GM12865 (cell line): ENCODE results near the gene DIDO1.

Experiments used
- DNase-seq: peaks from one replicate; pipeline ENCODE4 v3.0.0; 2010; ENCODE audit warnings: low read depth
- H3K4me3 ChIP-seq: 2 replicates; pipeline ENCODE4 v1.5.1; 2011; ENCODE audit warnings: mild to moderate bottlenecking, low read depth, low read length, control low read depth
- TF ChIP-seq, protein P1 (sequence below): IDR thresholded peaks from 2 replicates; pipeline ENCODE4 v1.5.1; 2011; ENCODE audit warnings: low read length, control low read depth, low read depth, inconsistent platforms; ENCODE audit not compliant: insufficient read depth; ENCODE audit errors: missing control alignments

DIDO1 gene

DNA sequence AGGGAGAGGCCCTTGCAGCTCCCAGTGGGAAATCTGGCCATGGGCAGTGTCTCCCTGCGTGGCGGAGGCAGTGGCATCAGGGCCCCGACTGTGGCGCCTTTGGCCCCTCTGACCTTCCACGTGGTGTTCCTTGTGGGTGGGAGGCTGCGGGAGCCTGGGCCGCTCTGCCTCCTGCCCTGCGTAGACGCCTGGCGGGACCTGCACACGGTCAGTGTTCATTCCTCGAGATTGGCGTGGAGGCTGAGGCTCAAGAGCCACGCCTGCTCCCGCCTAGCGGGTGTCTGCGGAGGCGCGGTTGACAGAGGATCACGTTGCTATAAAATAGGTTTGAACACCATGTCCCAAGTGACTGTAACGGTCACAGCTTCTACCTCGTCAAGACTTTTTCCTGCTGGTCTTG is 95.5 kb downstream of the DIDO1 start:
- H3K4me3 ChIP-seq = no peak overlapping the region
- DNase-seq = no peak
- TF ChIP-seq, protein P1, sequence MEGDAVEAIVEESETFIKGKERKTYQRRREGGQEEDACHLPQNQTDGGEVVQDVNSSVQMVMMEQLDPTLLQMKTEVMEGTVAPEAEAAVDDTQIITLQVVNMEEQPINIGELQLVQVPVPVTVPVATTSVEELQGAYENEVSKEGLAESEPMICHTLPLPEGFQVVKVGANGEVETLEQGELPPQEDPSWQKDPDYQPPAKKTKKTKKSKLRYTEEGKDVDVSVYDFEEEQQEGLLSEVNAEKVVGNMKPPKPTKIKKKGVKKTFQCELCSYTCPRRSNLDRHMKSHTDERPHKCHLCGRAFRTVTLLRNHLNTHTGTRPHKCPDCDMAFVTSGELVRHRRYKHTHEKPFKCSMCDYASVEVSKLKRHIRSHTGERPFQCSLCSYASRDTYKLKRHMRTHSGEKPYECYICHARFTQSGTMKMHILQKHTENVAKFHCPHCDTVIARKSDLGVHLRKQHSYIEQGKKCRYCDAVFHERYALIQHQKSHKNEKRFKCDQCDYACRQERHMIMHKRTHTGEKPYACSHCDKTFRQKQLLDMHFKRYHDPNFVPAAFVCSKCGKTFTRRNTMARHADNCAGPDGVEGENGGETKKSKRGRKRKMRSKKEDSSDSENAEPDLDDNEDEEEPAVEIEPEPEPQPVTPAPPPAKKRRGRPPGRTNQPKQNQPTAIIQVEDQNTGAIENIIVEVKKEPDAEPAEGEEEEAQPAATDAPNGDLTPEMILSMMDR = no peak

DNA sequence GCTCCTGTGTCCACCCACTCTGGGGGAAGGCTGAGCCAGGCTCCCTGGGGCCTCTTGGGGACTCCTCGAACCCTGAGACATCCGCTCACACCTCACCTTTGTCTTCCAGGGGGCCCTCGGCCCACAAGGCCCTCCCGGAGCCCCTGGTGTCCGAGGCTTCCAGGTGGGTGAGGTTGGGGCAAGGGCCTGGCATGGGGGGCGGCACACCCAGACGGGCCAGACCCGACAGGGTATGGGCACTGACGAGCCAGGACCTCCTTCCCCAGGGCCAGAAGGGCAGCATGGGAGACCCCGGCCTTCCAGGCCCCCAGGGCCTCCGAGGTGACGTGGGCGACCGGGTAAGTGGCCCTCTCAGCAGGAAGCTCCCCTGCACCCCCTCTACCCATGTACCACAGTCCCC is 96.1 kb downstream of the DIDO1 start:
- no peak for DNase-seq
- TF ChIP-seq, protein P1 = no peak
- no peak overlapping the region for H3K4me3 ChIP-seq

DNA sequence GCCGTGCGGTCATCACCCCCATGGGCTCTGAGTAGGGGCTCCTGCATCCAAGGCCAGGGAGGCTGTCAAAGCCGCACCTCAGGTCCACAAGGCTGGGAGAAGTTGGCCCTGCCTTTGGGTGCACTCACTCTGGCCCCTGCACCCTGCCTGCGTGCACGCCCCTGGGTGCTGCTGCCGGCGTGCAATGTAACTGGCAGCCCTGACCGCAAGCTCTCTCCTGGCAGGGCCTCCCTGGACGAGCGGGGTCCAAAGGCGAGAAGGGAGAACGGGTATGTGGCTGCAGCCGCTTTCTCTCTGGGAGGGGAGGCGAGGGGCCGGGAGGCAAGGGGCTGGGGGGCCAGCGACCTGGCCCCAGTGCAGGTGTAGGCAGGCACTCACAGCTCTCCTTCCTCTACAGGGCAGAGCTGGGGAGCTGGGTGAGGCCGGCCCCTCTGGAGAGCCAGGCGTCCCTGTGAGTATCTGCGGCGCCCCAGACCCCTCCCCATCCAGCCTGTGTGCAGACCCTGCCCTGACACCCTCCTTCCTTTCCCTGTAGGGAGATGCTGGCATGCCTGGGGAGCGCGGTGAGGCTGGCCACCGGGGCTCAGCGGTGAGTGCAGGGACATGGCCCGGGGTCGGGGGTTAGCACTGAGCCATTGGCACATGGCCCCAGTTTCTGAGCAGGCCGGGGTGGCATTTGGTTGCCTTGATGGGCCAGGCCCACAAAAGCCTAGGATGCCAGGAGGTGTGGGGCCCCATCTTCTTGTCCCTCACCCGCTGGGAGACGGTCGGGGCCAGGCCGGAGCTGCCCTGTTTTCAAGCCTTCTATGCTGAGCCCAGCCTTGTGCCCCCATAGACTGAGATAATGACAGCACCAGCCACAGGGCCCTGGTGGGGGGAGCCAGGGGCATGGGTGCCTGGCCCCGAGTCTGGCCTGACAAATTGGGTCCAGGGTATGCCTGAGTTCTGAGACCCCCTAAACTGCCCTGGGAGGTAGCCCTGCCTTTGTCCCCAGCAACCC is 96.8 kb downstream of the DIDO1 start:
- TF ChIP-seq, protein P1 = no peak
- no peak overlapping the region for H3K4me3 ChIP-seq
- DNase-seq = no peak

DNA sequence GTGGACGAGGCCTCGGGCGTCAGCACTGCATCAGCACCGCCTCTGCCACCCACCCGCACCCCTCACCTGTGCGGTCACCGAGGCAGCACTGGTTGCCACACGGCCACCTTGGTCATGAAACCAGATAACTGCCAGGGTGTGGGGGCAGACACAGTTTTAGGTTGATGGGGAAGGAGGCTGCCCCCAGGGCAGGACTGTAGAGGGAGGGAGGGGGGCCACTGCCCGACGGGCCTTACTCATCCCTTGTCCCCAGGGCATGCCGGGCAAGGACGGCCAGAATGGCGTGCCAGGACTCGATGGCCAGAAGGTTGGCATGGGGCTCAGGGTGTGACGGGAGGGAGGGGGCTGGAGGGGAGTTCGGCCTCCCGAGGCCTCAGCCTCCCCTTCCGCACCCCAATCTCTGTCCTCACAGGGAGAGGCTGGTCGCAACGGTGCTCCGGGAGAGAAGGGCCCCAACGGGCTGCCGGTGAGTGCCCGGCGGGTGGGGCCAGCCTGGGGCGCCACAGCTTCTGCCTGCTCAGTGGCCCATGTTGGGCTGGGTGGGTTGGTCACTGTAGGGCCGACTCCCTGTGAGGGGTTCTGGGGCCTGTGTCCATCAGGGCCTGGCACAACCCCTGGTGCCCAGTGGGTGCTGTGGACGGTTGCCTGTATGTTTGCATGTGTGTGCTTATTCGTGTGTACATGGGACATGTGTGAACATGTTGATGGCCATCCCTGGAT is 97.6 kb downstream of the DIDO1 start:
- DNase-seq = no peak
- TF ChIP-seq, protein P1 = no peak
- H3K4me3 ChIP-seq = no peak overlapping the region

DNA sequence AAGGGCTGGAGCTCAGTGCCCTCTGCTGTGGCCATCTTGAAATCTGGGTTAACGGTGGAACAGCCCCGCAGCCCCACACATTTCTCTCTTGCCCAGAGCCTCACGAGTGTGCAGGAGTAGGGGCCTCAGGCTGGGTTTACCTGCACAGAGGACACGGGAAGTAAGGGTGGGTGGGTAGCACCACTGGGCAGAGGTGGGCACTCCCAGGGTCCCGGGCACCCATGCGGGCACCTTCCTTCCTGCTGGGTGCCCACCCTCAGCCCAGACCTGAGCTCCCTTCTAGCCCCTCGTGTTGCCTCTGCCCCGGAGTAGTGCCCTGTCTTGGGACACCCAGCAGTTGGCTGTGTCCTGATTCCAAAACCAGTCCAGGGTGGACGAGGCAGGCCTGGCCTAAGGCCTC is 98.3 kb downstream of the DIDO1 start:
- TF ChIP-seq, protein P1 = no peak

More for the DNA sequence above, 98.3 kb downstream of the DIDO1 start:
- no peak overlapping the region for H3K4me3 ChIP-seq
- DNase-seq = no peak
